NCI-H1092 (cell line): ENCODE data around the gene DEGS1.
"Not testable (repeated sequence)": the region's sequence is repeated elsewhere in the genome, so short reads cannot be mapped to it uniquely, and the experiment has no call there.

ENCODE experiments used
- DNase-seq: peaks from one replicate; lab custom pipeline; 2025; lab: John Stamatoyannopoulos, UW

Gene DEGS1

GRCh38 chr1:224180783-224181452 is 2.1 kb upstream of the DEGS1 start:
- DNase-seq = no peak

GRCh38 chr1:224181453-224181810 is 1.6 kb upstream of the DEGS1 start:
- no peak for DNase-seq

GRCh38 chr1:224182057-224182865 is 779 bp upstream of the DEGS1 start:
- DNase-seq = no peak

DNA sequence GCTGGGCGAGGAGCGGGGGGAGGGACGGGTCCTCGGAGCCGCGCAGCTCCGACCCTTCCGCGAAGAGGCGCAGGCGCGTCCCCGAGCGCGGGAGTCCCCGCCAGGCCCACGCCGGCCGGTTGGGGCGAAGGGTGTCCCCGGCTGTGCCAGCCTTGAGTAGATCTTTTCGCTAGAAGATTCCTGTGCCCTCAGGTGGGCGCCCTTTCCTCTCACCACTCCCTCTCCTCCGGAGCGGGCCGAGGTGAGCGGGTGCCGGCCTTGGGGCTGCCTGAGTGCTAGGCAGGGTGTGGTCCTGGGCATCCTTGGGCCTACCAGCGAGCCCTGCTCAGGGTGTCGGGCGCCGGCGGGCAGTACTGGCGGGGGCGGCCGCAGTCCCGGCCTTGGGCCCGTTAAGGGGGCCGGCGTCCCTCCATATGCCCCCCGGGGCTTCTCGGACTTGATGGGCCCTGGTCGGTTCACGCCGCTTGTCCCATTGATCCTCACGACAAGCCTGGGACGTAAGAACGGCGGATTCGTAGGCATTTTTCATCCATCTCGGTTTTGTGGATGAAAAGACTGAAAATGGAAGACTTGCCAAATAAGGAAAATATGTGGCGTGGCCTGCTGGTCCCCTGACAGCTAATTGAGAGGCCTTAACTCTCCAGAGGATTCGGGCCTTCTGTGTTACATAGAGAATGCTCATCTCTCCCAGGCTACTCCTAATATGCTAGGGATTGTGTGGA is 712 bp downstream of the DEGS1 start:
- DNase-seq = peak; percentile 60

DNA sequence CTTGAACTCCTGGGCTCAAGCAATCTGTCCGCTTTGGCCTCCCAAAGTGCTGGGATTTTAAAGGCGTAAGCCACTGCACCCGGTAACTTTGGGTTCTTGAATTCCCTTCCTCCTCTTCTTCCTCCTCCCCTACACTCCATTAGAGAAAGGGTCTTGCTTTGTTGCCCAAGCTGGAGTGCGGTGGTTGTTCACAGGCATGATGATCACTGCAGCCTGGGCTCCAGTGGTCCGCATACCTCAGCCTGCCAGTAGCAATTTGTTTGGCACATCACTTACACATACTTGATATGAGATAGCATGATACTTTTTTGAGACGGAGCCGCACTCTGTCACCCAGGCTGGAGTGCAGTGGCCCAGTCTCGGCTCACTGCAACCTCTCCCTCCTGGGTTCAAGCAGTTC is 2.2 kb downstream of the DEGS1 start:
- no peak for DNase-seq

DNA sequence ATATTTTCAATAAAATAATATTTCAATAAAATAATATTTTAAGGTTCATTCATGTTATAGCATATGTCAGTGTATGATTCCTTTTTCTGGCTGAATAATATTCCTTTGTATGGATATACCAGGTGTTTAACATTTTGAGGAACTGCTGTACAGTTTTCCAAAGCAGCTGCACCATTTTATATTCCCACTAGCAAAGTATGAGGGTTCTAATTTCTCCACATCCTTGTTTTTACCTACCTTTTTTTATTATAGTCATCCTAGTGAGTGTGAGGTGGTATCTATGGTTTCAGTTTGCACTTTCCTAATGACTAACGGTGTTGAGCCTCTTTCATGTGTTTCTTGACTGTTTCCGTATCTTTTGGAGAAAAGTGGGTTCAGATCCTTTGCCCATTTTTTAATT is 5.2 kb downstream of the DEGS1 start:
- no peak for DNase-seq

DNA sequence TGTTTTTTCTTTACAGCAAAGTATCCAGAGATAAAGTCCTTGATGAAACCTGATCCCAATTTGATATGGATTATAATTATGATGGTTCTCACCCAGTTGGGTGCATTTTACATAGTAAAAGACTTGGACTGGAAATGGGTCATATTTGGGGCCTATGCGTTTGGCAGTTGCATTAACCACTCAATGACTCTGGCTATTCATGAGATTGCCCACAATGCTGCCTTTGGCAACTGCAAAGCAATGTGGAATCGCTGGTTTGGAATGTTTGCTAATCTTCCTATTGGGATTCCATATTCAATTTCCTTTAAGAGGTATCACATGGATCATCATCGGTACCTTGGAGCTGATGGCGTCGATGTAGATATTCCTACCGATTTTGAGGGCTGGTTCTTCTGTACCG is 6.5 kb downstream of the DEGS1 start:
- no peak for DNase-seq

- no peak for DNase-seq
Measured at GRCh38 chr1:224192082-224192788, 9.2 kb downstream of the DEGS1 start.

DNA sequence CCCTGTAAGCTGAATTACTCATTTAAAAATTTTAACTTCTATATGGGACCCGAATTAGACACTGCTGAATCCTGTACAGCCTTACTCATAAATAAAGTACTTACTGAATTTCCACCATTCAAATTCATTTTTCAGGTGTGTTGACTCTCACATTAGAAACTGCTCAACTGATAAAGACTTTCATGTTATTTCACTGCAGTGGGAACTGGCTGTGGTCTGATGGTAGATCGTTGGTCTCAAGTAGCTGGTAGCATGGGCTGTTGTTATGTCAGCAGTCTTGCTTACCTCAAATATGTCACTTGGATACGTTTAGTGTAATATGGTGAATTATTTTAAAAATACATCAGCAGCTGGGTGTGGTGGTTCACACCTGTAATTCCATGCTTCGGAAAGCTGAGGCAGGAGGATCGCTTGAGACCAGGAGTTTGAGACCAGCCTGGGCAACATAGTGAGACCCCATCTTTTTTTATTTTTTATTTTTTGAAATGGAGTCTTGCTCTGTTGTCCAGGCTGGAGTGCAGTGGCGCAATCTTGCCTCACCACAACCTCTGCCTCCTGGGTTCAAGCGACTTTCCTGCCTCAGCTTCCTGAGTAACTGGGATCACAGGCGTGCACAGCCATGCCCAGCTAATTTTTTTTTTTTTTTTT is 10.4 kb downstream of the DEGS1 start:
- no peak for DNase-seq

- no peak for DNase-seq
Measured at GRCh38 chr1:224196813-224197600, 14.0 kb downstream of the DEGS1 start.

DNA sequence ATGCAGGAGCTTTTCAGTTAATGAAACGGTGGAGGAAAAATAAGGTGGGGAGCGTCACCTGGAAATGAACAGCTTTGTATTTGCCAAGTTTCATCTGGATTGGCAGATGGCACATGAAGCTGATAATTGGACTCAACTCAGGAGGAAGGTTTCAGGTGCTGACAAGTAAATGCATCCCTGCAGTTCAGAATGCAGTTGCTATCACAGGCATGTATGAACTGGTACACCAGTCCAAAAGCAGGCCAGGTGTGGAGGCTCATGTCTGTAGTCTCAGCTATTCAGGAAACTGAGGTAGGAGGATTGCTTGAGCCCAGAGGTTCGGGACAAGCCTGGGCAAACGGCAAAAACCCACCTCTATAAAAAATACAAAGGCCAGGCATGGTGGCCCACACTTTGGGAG is 15.5 kb downstream of the DEGS1 start:
- no peak for DNase-seq

DNA sequence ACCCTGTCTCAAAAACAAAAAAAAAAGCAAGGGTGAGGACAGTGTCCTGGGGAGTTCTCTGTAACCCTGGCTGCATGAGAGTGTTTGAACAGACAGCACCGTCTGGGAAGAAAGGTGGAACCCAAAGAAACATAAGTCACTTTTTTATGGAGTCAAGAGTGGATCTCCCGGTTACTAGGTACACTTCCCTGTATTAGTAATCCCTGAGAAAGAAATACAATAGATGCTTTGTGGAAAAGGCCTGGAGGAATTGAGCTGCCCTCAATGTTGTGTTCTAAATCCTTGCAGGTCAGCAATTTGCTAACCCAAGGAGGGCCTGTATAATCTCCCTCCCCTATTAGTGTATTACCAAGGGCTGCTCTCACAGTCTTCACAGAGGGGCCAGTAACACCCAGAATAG is 16.6 kb downstream of the DEGS1 start:
- DNase-seq = no peak

GRCh38 chr1:224201383-224201782 is 18.3 kb downstream of the DEGS1 start:
- no peak for DNase-seq

- DNase-seq = no peak
Measured at GRCh38 chr1:224201853-224202252, 18.8 kb downstream of the DEGS1 start.

- no peak for DNase-seq
Measured at GRCh38 chr1:224203243-224204016, 20.4 kb downstream of the DEGS1 start.

GRCh38 chr1:224205438-224205840 is 22.4 kb downstream of the DEGS1 start:
- no peak for DNase-seq

DNA sequence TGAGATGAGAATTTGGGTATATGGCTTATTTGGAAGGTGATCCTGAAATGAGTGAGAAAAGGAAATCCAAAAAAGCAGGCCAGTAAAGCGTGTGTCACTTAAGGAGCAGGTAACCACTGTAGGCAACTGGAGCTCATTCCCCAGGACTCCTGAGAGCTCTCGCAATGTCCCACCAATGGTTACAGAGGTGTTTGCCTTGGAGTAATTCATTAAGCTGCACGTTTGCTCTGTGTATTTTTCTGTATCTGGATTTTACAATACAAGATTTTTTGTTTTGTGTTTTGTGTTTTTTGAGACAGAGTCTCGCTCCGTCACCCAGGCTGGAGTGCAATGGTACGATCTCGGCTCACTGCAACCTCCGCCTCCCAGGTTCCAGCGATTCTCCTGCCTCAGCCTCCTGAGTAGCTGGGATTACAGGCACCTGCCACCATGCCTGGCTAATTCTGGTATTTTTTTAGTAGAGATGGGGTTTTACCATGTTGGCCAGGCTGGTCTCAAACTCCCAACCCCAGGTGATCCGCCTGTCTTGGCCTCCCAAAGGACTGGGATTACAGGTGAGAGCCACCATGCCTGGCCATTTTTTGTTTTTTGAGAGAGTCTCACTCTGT is 23.0 kb downstream of the DEGS1 start:
- not testable (repeated sequence) for DNase-seq

DNA sequence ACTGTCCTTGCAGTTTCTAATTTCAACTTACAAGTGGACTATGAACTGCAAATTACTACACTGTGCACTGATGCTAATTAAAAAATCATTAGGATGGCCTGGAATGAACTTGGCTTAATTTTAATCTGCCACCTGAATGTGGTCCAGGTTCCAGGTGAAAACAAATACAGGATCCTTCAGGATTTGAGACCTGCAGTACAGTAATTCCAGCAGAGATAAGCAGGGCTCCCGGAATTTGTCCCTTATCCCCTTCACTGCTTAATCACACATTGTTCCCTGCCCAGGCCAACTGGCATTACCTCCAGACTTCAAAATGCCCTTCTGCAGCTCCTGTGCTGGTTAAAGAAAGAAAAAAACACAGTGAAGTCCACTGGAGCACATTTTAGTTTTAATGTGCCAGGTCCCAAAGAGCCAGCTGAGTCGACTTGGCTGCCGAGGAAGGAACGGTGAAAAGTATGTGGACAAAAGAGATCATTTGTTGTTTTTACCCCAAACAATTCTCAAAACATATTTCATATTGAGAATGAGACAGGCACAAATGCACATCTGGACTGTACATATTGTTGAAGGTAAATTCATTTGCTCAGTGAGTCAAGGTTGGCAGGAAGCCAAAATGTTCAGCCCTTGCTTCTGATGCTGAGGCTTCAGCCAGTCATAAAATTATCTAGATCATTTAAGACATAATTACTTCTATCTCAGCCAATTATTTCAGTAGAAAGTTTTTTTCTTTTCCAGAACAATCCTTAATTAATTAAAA is 28.3 kb downstream of the DEGS1 start:
- DNase-seq = peak; percentile 65

DNA sequence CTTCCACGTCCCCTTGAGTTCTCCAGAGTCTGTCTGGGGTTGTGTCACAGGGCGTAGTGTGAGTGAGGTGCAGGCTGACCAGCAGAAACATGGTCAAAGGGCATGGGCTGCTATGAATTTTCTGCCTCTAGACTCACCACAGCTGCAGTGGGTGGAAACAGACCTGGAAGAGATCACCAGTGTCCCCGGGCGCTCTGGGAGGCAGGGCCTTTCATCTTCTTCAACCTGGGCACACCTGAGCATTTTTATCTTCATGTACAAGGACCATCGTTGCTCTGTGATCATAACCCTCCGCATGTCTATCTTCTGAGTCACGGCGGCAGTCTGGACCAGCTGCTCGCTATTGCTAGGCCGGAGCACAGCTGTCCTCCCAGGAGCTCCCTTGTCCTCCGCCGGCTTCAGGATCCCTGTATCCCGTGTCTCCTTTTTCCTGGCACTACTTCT is 29.6 kb downstream of the DEGS1 start:
- no peak for DNase-seq
